Astrocyte of the spinal cord (primary cell): Measurements from ENCODE around the gene ANXA2.

ENCODE experiments used
- DNase-seq: peaks from one replicate; pipeline ENCODE4 v3.0.0; 2011; ENCODE audit warnings: low read depth, low spot score
- H3K4me3 ChIP-seq: 2 replicates; pipeline ENCODE4 v1.5.1; 2011; ENCODE audit warnings: low read depth, mild to moderate bottlenecking, low read length, moderate library complexity
- CTCF ChIP-seq: IDR thresholded peaks from 2 replicates; pipeline ENCODE4 v1.5.1; 2012; ENCODE audit warnings: low read depth, mild to moderate bottlenecking, low read length, inconsistent platforms
- in situ Hi-C: cut with HindIII; loops from 2 replicates; pipeline ENCODE4 v1.10.0; 2017; ENCODE audit warnings: low sequenced_read_pairs

Gene ANXA2

GRCh38 chr15:60428935-60429334 lies 31.1 kb upstream of the ANXA2 start:
- no peak for DNase-seq
- no peak overlapping the region for H3K4me3 ChIP-seq
- TF ChIP-seq CTCF = no peak
- in situ Hi-C loops = no loop called here

GRCh38 chr15:60426870-60427508 lies 29.2 kb upstream of the ANXA2 start:
- in situ Hi-C loops = no loop called here
- H3K4me3 ChIP-seq = no peak overlapping the region
- DNase-seq = peak; percentile 75
- no peak for TF ChIP-seq CTCF

GRCh38 chr15:60425461-60425860 lies 27.7 kb upstream of the ANXA2 start:
- H3K4me3 ChIP-seq = no peak overlapping the region
- no peak for TF ChIP-seq CTCF
- in situ Hi-C loops = no loop called here
- DNase-seq = no peak

GRCh38 chr15:60424006-60424405 lies 26.2 kb upstream of the ANXA2 start:
- DNase-seq = no peak
- TF ChIP-seq CTCF = no peak
- no peak overlapping the region for H3K4me3 ChIP-seq
- in situ Hi-C loops = no loop called here

GRCh38 chr15:60423537-60423936 lies 25.8 kb upstream of the ANXA2 start:
- no peak for TF ChIP-seq CTCF
- H3K4me3 ChIP-seq = no peak overlapping the region

GRCh38 chr15:60421544-60421943 lies 23.8 kb upstream of the ANXA2 start:
- no peak overlapping the region for H3K4me3 ChIP-seq
- in situ Hi-C loops = no loop called here
- peak; percentile 86 for DNase-seq
- TF ChIP-seq CTCF = no peak

More at GRCh38 chr15:60423537-60423936, 25.8 kb upstream of the ANXA2 start:
- in situ Hi-C loops = no loop called here
- DNase-seq = peak; percentile 94
